Neural cell (in vitro differentiated cells): ENCODE results near the gene CCDC32.

Experiments
- EP300 ChIP-seq: fragments of 450-650 bp; conservative IDR thresholded peaks from 2 replicates; pipeline ENCODE4 v1.6.1; 2014; ENCODE audit warnings: antibody characterized with exemption, mild to moderate bottlenecking, moderate library complexity; ENCODE audit not compliant: poor library complexity, severe bottlenecking
- EZH2 ChIP-seq: fragments of 200-600, 300-800 bp; shearing (Covaris generic), sonication (generic); IDR thresholded peaks from 2 replicates; pipeline ENCODE4 v1.6.1; 2014; ENCODE audit warnings: antibody characterized with exemption, low read length, borderline replicate concordance, mild to moderate bottlenecking; ENCODE audit not compliant: insufficient read depth, poor library complexity, severe bottlenecking
- MXI1 ChIP-seq: fragments of 450-650 bp; conservative IDR thresholded peaks from 2 replicates; pipeline ENCODE4 v1.6.1; 2014; ENCODE audit warnings: antibody characterized with exemption, mild to moderate bottlenecking; ENCODE audit not compliant: poor library complexity, severe bottlenecking
- POLR2AphosphoS5 ChIP-seq: IDR thresholded peaks from 2 replicates; pipeline ENCODE4 v1.6.1; 2012
- RAD21 ChIP-seq: fragments of 450-650 bp; conservative IDR thresholded peaks from 2 replicates; pipeline ENCODE4 v1.6.1; 2014; ENCODE audit warnings: antibody characterized with exemption, mild to moderate bottlenecking, moderate library complexity
- SMC3 ChIP-seq: fragments of 450-650 bp; conservative IDR thresholded peaks from 2 replicates; pipeline ENCODE4 v1.6.1; 2014; ENCODE audit warnings: antibody characterized with exemption, mild to moderate bottlenecking, moderate library complexity; ENCODE audit not compliant: poor library complexity
- TAF1 ChIP-seq: IDR thresholded peaks from 2 replicates; pipeline ENCODE4 v1.6.1; 2012; ENCODE audit warnings: low read depth
- TF ChIP-seq, protein P1 (sequence below): fragments of 450-650 bp; IDR thresholded peaks from 2 replicates; pipeline ENCODE4 v1.5.1; 2014; ENCODE audit warnings: antibody characterized with exemption, mild to moderate bottlenecking, moderate library complexity; ENCODE audit not compliant: poor library complexity, severe bottlenecking
- TF ChIP-seq, protein P2 (sequence below): IDR thresholded peaks from 2 replicates; pipeline ENCODE4 v1.6.1; 2012; ENCODE audit warnings: borderline replicate concordance

DNA sequence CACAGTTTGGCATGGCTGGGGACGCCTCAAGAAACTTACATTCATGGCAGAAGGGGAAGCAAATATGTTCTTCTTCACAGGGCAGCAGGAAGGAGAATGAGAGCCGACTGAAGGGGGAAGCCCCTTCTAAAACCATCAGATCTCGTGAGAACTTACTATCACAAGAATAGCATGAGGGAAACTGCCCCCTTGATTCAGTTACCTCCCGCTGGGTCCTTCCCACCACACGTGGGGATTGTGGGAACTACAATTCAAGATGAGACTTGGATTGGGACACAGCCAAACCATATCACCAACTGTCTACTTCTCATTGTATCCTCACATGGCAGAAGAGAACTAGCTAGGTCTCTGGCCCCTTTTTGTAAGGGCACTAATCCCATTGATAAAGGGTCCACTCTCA, 30.5 kb downstream of the CCDC32 start:
- TF ChIP-seq, protein P1, sequence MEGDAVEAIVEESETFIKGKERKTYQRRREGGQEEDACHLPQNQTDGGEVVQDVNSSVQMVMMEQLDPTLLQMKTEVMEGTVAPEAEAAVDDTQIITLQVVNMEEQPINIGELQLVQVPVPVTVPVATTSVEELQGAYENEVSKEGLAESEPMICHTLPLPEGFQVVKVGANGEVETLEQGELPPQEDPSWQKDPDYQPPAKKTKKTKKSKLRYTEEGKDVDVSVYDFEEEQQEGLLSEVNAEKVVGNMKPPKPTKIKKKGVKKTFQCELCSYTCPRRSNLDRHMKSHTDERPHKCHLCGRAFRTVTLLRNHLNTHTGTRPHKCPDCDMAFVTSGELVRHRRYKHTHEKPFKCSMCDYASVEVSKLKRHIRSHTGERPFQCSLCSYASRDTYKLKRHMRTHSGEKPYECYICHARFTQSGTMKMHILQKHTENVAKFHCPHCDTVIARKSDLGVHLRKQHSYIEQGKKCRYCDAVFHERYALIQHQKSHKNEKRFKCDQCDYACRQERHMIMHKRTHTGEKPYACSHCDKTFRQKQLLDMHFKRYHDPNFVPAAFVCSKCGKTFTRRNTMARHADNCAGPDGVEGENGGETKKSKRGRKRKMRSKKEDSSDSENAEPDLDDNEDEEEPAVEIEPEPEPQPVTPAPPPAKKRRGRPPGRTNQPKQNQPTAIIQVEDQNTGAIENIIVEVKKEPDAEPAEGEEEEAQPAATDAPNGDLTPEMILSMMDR, result no peak
- TF ChIP-seq EZH2 (no peak), TAF1 (no peak), EP300 (no peak), MXI1 (no peak), SMC3 (no peak), RAD21 (no peak), POLR2AphosphoS5 (no peak)
- TF ChIP-seq, protein P2, sequence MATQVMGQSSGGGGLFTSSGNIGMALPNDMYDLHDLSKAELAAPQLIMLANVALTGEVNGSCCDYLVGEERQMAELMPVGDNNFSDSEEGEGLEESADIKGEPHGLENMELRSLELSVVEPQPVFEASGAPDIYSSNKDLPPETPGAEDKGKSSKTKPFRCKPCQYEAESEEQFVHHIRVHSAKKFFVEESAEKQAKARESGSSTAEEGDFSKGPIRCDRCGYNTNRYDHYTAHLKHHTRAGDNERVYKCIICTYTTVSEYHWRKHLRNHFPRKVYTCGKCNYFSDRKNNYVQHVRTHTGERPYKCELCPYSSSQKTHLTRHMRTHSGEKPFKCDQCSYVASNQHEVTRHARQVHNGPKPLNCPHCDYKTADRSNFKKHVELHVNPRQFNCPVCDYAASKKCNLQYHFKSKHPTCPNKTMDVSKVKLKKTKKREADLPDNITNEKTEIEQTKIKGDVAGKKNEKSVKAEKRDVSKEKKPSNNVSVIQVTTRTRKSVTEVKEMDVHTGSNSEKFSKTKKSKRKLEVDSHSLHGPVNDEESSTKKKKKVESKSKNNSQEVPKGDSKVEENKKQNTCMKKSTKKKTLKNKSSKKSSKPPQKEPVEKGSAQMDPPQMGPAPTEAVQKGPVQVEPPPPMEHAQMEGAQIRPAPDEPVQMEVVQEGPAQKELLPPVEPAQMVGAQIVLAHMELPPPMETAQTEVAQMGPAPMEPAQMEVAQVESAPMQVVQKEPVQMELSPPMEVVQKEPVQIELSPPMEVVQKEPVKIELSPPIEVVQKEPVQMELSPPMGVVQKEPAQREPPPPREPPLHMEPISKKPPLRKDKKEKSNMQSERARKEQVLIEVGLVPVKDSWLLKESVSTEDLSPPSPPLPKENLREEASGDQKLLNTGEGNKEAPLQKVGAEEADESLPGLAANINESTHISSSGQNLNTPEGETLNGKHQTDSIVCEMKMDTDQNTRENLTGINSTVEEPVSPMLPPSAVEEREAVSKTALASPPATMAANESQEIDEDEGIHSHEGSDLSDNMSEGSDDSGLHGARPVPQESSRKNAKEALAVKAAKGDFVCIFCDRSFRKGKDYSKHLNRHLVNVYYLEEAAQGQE, result no peak
